ENCODE results near the gene TBC1D8. TPM values are rescaled to one million over a fixed set of nuclear protein-coding genes. Genes with fewer than 3 reads are reported as not detected.

TBC1D8 gene
- polyA plus RNA-seq, 4 donors, result 12.6 to 113 (median 28.2) TPM

- peaks cover 0 to 9% (median 4%) of the 10 kb centered on the region in 3 donors for H3K4me1 ChIP-seq (ENCODE audit: control insufficient read depth in 3 of 3, insufficient read depth in 2 of 3, low read depth in 1 of 3, low read length in 2 of 3)
- no peak for FAIRE-seq
These were observed 149.3 kb downstream of the TBC1D8 start, which contains the start of gene RPL31 for GRCh38 chr2:101001691-101002561. TSS of gene RPL31 (plus strand) at chr2:101002289. CDS start at chr2:101002702, 413 bp downstream.

GRCh38 chr2:100999995-101000394 is 151.2 kb downstream of the TBC1D8 start:
- Histone ChIP-seq H3K9me3 (ENCODE audit: control insufficient read depth in 2 of 2, insufficient read depth in 1 of 2, low read depth in 1 of 2, low read length in 1 of 2) (no peaks in the 10 kb centered on the region), H3K27ac (ENCODE audit: low read depth in 1 of 3, low read length in 2 of 3) (no peak overlapping the region), H3K36me3 (ENCODE audit: control insufficient read depth in 3 of 3, insufficient read depth in 2 of 3, low read depth in 1 of 3, low read length in 3 of 3) (peaks cover 6 to 22% (median 14%) of the 10 kb centered on the region in 3 donors), H3K27me3 (ENCODE audit: control insufficient read depth in 3 of 3, insufficient read depth in 3 of 3, low read length in 3 of 3) (no peaks in the 10 kb centered on the region), H3K4me1 (ENCODE audit: control insufficient read depth in 3 of 3, insufficient read depth in 2 of 3, low read depth in 1 of 3, low read length in 2 of 3) (peaks cover 0 to 9% (median 4%) of the 10 kb centered on the region in 3 donors), H3K4me3 (ENCODE audit: low read depth in 1 of 3, low read length in 3 of 3) (no peak overlapping the region)
- DNase-seq (no peak), FAIRE-seq (no peak)
- WGBS, 3 donors, result 82 to 95% (median 89%) methylated on average over 2 of the region's 2 CpGs

More at GRCh38 chr2:101001691-101002561, 149.3 kb downstream of the TBC1D8 start, which contains the start of gene RPL31:
- WGBS, 3 donors, result 6 to 10% (median 6%) methylated on average over 59 of the region's 59 CpGs
- DNase-seq, result peak; percentile 98
- Histone ChIP-seq H3K27ac (ENCODE audit: low read depth in 1 of 3, low read length in 2 of 3) (peak within 1 kb of the TSS; percentile 72 to 92 (median 86)), H3K27me3 (ENCODE audit: control insufficient read depth in 3 of 3, insufficient read depth in 3 of 3, low read length in 3 of 3) (no peaks in the 10 kb centered on the region), H3K36me3 (ENCODE audit: control insufficient read depth in 3 of 3, insufficient read depth in 2 of 3, low read depth in 1 of 3, low read length in 3 of 3) (peaks cover 13 to 20% (median 18%) of the 10 kb centered on the region in 3 donors), H3K4me3 (ENCODE audit: low read depth in 1 of 3, low read length in 3 of 3) (peak within 1 kb of the TSS; percentile 79 to 95 (median 85)), H3K9me3 (ENCODE audit: control insufficient read depth in 2 of 2, insufficient read depth in 1 of 2, low read depth in 1 of 2, low read length in 1 of 2) (no peaks in the 10 kb centered on the region)

GRCh38 chr2:100998235-100998573 is 153.0 kb downstream of the TBC1D8 start:
- WGBS, 3 donors, result 83 to 90% (median 83%) methylated on average over 6 of the region's 6 CpGs

GRCh38 chr2:100997509-100998234 is 153.5 kb downstream of the TBC1D8 start:
- Histone ChIP-seq H3K27ac (ENCODE audit: low read depth in 1 of 3, low read length in 2 of 3) (no peak overlapping the region), H3K4me3 (ENCODE audit: low read depth in 1 of 3, low read length in 3 of 3) (no peak overlapping the region), H3K9me3 (ENCODE audit: control insufficient read depth in 2 of 2, insufficient read depth in 1 of 2, low read depth in 1 of 2, low read length in 1 of 2) (no peaks in the 10 kb centered on the region), H3K4me1 (ENCODE audit: control insufficient read depth in 3 of 3, insufficient read depth in 2 of 3, low read depth in 1 of 3, low read length in 2 of 3) (peaks cover 0 to 4% (median 0%) of the 10 kb centered on the region in 3 donors), H3K27me3 (ENCODE audit: control insufficient read depth in 3 of 3, insufficient read depth in 3 of 3, low read length in 3 of 3) (no peaks in the 10 kb centered on the region), H3K36me3 (ENCODE audit: control insufficient read depth in 3 of 3, insufficient read depth in 2 of 3, low read depth in 1 of 3, low read length in 3 of 3) (peaks cover 0 to 25% (median 9%) of the 10 kb centered on the region in 3 donors)
- 90 to 96% (median 92%) methylated on average over 5 of the region's 5 CpGs for WGBS, 3 donors
- DNase-seq, result no peak
- no peak for FAIRE-seq

More at GRCh38 chr2:100998235-100998573, 153.0 kb downstream of the TBC1D8 start:
- DNase-seq (no peak), FAIRE-seq (no peak)
- H3K9me3 ChIP-seq (ENCODE audit: control insufficient read depth in 2 of 2, insufficient read depth in 1 of 2, low read depth in 1 of 2, low read length in 1 of 2), result no peaks in the 10 kb centered on the region
- no peak overlapping the region for H3K4me3 ChIP-seq (ENCODE audit: low read depth in 1 of 3, low read length in 3 of 3)
- no peak overlapping the region for H3K27ac ChIP-seq (ENCODE audit: low read depth in 1 of 3, low read length in 2 of 3)
- no peaks in the 10 kb centered on the region for H3K27me3 ChIP-seq (ENCODE audit: control insufficient read depth in 3 of 3, insufficient read depth in 3 of 3, low read length in 3 of 3)
- peaks cover 0 to 23% (median 9%) of the 10 kb centered on the region in 3 donors for H3K36me3 ChIP-seq (ENCODE audit: control insufficient read depth in 3 of 3, insufficient read depth in 2 of 3, low read depth in 1 of 3, low read length in 3 of 3)
- peaks cover 0 to 4% (median under 1%) of the 10 kb centered on the region in 3 donors for H3K4me1 ChIP-seq (ENCODE audit: control insufficient read depth in 3 of 3, insufficient read depth in 2 of 3, low read depth in 1 of 3, low read length in 2 of 3)

GRCh38 chr2:100995309-100996075 is 155.7 kb downstream of the TBC1D8 start:
- H3K9me3 ChIP-seq (ENCODE audit: control insufficient read depth in 2 of 2, insufficient read depth in 1 of 2, low read depth in 1 of 2, low read length in 1 of 2), result no peaks in the 10 kb centered on the region
- H3K27ac ChIP-seq (ENCODE audit: low read depth in 1 of 3, low read length in 2 of 3), result no peak overlapping the region
- DNase-seq (no peak), FAIRE-seq (no peak)
- 91 to 95% (median 94%) methylated on average over 28 of the region's 28 CpGs for WGBS, 3 donors
- H3K36me3 ChIP-seq (ENCODE audit: control insufficient read depth in 3 of 3, insufficient read depth in 2 of 3, low read depth in 1 of 3, low read length in 3 of 3), result peaks cover 0 to 36% (median 12%) of the 10 kb centered on the region in 3 donors
- no peak overlapping the region for H3K4me3 ChIP-seq (ENCODE audit: low read depth in 1 of 3, low read length in 3 of 3)
- no peaks in the 10 kb centered on the region for H3K27me3 ChIP-seq (ENCODE audit: control insufficient read depth in 3 of 3, insufficient read depth in 3 of 3, low read length in 3 of 3)
- no peaks in the 10 kb centered on the region for H3K4me1 ChIP-seq (ENCODE audit: control insufficient read depth in 3 of 3, insufficient read depth in 2 of 3, low read depth in 1 of 3, low read length in 2 of 3)

GRCh38 chr2:100993294-100993693 is 157.9 kb downstream of the TBC1D8 start:
- FAIRE-seq (no peak), DNase-seq (no peak)
- WGBS, 3 donors, result 91 to 93% (median 93%) methylated on average over 17 of the region's 17 CpGs
- H3K27me3 ChIP-seq (ENCODE audit: control insufficient read depth in 3 of 3, insufficient read depth in 3 of 3, low read length in 3 of 3), result no peaks in the 10 kb centered on the region
- H3K9me3 ChIP-seq (ENCODE audit: control insufficient read depth in 2 of 2, insufficient read depth in 1 of 2, low read depth in 1 of 2, low read length in 1 of 2), result no peaks in the 10 kb centered on the region
- no peak overlapping the region for H3K4me3 ChIP-seq (ENCODE audit: low read depth in 1 of 3, low read length in 3 of 3)
- H3K4me1 ChIP-seq (ENCODE audit: control insufficient read depth in 3 of 3, insufficient read depth in 2 of 3, low read depth in 1 of 3, low read length in 2 of 3), result no peaks in the 10 kb centered on the region
- no peak overlapping the region for H3K27ac ChIP-seq (ENCODE audit: low read depth in 1 of 3, low read length in 2 of 3)
- H3K36me3 ChIP-seq (ENCODE audit: control insufficient read depth in 3 of 3, insufficient read depth in 2 of 3, low read depth in 1 of 3, low read length in 3 of 3), result peaks cover 3 to 48% (median 14%) of the 10 kb centered on the region in 3 donors

GRCh38 chr2:100992262-100992661 is 158.9 kb downstream of the TBC1D8 start:
- Histone ChIP-seq H3K27me3 (ENCODE audit: control insufficient read depth in 3 of 3, insufficient read depth in 3 of 3, low read length in 3 of 3) (no peaks in the 10 kb centered on the region), H3K9me3 (ENCODE audit: control insufficient read depth in 2 of 2, insufficient read depth in 1 of 2, low read depth in 1 of 2, low read length in 1 of 2) (no peaks in the 10 kb centered on the region), H3K27ac (ENCODE audit: low read depth in 1 of 3, low read length in 2 of 3) (no peak overlapping the region), H3K36me3 (ENCODE audit: control insufficient read depth in 3 of 3, insufficient read depth in 2 of 3, low read depth in 1 of 3, low read length in 3 of 3) (peaks cover 7 to 56% (median 14%) of the 10 kb centered on the region in 3 donors), H3K4me3 (ENCODE audit: low read depth in 1 of 3, low read length in 3 of 3) (no peak overlapping the region), H3K4me1 (ENCODE audit: control insufficient read depth in 3 of 3, insufficient read depth in 2 of 3, low read depth in 1 of 3, low read length in 2 of 3) (no peaks in the 10 kb centered on the region)
- DNase-seq (no peak), FAIRE-seq (no peak)
- 75 to 83% (median 75%) methylated on average over 6 of the region's 6 CpGs for WGBS, 3 donors

GRCh38 chr2:100991404-100991773 is 159.8 kb downstream of the TBC1D8 start:
- no peaks in the 10 kb centered on the region for H3K9me3 ChIP-seq (ENCODE audit: control insufficient read depth in 2 of 2, insufficient read depth in 1 of 2, low read depth in 1 of 2, low read length in 1 of 2)
- no peaks in the 10 kb centered on the region for H3K4me1 ChIP-seq (ENCODE audit: control insufficient read depth in 3 of 3, insufficient read depth in 2 of 3, low read depth in 1 of 3, low read length in 2 of 3)
- H3K4me3 ChIP-seq (ENCODE audit: low read depth in 1 of 3, low read length in 3 of 3), result no peak overlapping the region
- WGBS, 3 donors, result 89 to 97% (median 91%) methylated on average over 5 of the region's 5 CpGs
- DNase-seq (no peak), FAIRE-seq (no peak)
- H3K27me3 ChIP-seq (ENCODE audit: control insufficient read depth in 3 of 3, insufficient read depth in 3 of 3, low read length in 3 of 3), result no peaks in the 10 kb centered on the region
- H3K27ac ChIP-seq (ENCODE audit: low read depth in 1 of 3, low read length in 2 of 3), result no peak overlapping the region
- H3K36me3 ChIP-seq (ENCODE audit: control insufficient read depth in 3 of 3, insufficient read depth in 2 of 3, low read depth in 1 of 3, low read length in 3 of 3), result peaks cover 8 to 56% (median 14%) of the 10 kb centered on the region in 3 donors
